ENCODE measurements around the gene RO60.
"Not testable (repeated sequence)": the region's sequence is repeated elsewhere in the genome, so short reads cannot be mapped to it uniquely, and the experiment has no call there.

RO60 gene

GRCh38 chr1:193059282-193060114 lies at the start of gene RO60, which contains the start of gene UCHL5:
Gene RO60, plus strand, starts transcription at chr1:193059612. Its CDS starts 9,443 bp downstream, at chr1:193069055.
Gene UCHL5, minus strand, starts transcription at chr1:193059360. Its CDS starts 100 bp downstream, at chr1:193059260.
- DNase-seq (ENCODE audit: low read depth in 2 of 3, low spot score in 1 of 3): peak; percentile 86 to 94 (median 92)

- no peak for DNase-seq (ENCODE audit: low read depth in 2 of 3, low spot score in 1 of 3)
Observed at GRCh38 chr1:193011406-193011805, 48.0 kb upstream of the RO60 start.

GRCh38 chr1:193013005-193013404 lies 46.4 kb upstream of the RO60 start:
- no peak for DNase-seq (ENCODE audit: low read depth in 2 of 3, low spot score in 1 of 3)

- no peak for DNase-seq (ENCODE audit: low read depth in 2 of 3, low spot score in 1 of 3)
Observed at GRCh38 chr1:193013707-193014106, 45.7 kb upstream of the RO60 start.

- no peak for DNase-seq (ENCODE audit: low read depth in 2 of 3, low spot score in 1 of 3)
Observed at GRCh38 chr1:193014400-193014799, 45.0 kb upstream of the RO60 start.

- no peak for DNase-seq (ENCODE audit: low read depth in 2 of 3, low spot score in 1 of 3)
Observed at GRCh38 chr1:193016788-193017187, 42.6 kb upstream of the RO60 start.

GRCh38 chr1:193019442-193020026 lies 39.9 kb upstream of the RO60 start:
- DNase-seq (ENCODE audit: low read depth in 2 of 3, low spot score in 1 of 3): peak in 1 of 3 donors; percentile 10

GRCh38 chr1:193025218-193025617 lies 34.2 kb upstream of the RO60 start:
- no peak for DNase-seq (ENCODE audit: low read depth in 2 of 3, low spot score in 1 of 3)

GRCh38 chr1:193030280-193030679 lies 29.1 kb upstream of the RO60 start:
- no peak for DNase-seq (ENCODE audit: low read depth in 2 of 3, low spot score in 1 of 3)

- DNase-seq (ENCODE audit: low read depth in 2 of 3, low spot score in 1 of 3): no peak
Observed at GRCh38 chr1:193031431-193031830, 28.0 kb upstream of the RO60 start.

GRCh38 chr1:193032643-193033427 lies 26.6 kb upstream of the RO60 start:
- not testable (repeated sequence) for DNase-seq (ENCODE audit: low read depth in 2 of 3, low spot score in 1 of 3)

- DNase-seq (ENCODE audit: low read depth in 2 of 3, low spot score in 1 of 3): no peak
Observed at GRCh38 chr1:193033610-193034009, 25.8 kb upstream of the RO60 start.

- no peak for DNase-seq (ENCODE audit: low read depth in 2 of 3, low spot score in 1 of 3)
Observed at GRCh38 chr1:193036337-193037047, 22.9 kb upstream of the RO60 start.

GRCh38 chr1:193040011-193040410 lies 19.4 kb upstream of the RO60 start:
- no peak for DNase-seq (ENCODE audit: low read depth in 2 of 3, low spot score in 1 of 3)

- no peak for DNase-seq (ENCODE audit: low read depth in 2 of 3, low spot score in 1 of 3)
Observed at GRCh38 chr1:193042766-193043691, 16.4 kb upstream of the RO60 start.

GRCh38 chr1:193048913-193049312 lies 10.5 kb upstream of the RO60 start:
- DNase-seq (ENCODE audit: low read depth in 2 of 3, low spot score in 1 of 3): not testable (repeated sequence)

- no peak for DNase-seq (ENCODE audit: low read depth in 2 of 3, low spot score in 1 of 3)
Observed at GRCh38 chr1:193054169-193054675, 5.2 kb upstream of the RO60 start.

GRCh38 chr1:193058529-193059281 lies 707 bp upstream of the RO60 start:
- DNase-seq (ENCODE audit: low read depth in 2 of 3, low spot score in 1 of 3): peak; percentile 58 to 67 (median 63)

- DNase-seq (ENCODE audit: low read depth in 2 of 3, low spot score in 1 of 3): no peak
Observed at GRCh38 chr1:193060115-193060403, 647 bp downstream of the RO60 start.
